AG04450 (cell line): ENCODE measurements around the gene EGFL8. TPM values are rescaled to one million over a fixed set of nuclear protein-coding genes. Genes with fewer than 3 reads are reported as not detected.
"Not testable (repeated sequence)": the region's sequence is repeated elsewhere in the genome, so short reads cannot be mapped to it uniquely, and the experiment has no call there.

Experiments used
- CTCF ChIA-PET: fragments of 300-600, 350-600 bp; formaldehyde crosslinking; extraction: SDS; loops from one replicate; lab custom pipeline; 2022; ENCODE audit warnings: antibody characterized with exemption, inconsistent platforms; lab: Charles Lee
- POLR2A ChIA-PET: fragments of 350-600 bp; formaldehyde crosslinking; extraction: SDS; loops from one replicate; lab custom pipeline; 2021; ENCODE audit warnings: antibody characterized with exemption, inconsistent platforms; lab: Yijun Ruan, JAX
- DNase-seq: peaks from one replicate; pipeline ENCODE4 v3.0.0-alpha.2; 2011; ENCODE audit warnings: low read depth, low spot score
- H3K27ac ChIP-seq: one replicate; pipeline ENCODE4 v1.5.1; 2012; ENCODE audit warnings: low read depth, low read length, control low read depth
- H3K27me3 ChIP-seq: one replicate; pipeline ENCODE4 v1.6.0; 2012; ENCODE audit warnings: low read length; ENCODE audit not compliant: control insufficient read depth, insufficient read depth
- H3K4me3 ChIP-seq: 2 replicates; pipeline ENCODE4 v1.5.1; 2011; ENCODE audit warnings: mild to moderate bottlenecking, low read depth, low read length, control low read depth
- H3K9me3 ChIP-seq: 2 replicates; pipeline ENCODE4 v1.5.1; 2012; ENCODE audit warnings: low read length; ENCODE audit not compliant: control insufficient read depth, insufficient read depth
- CTCF ChIP-seq: IDR thresholded peaks from 2 replicates; pipeline ENCODE4 v1.5.1; 2011; ENCODE audit warnings: low read depth, low read length, control low read depth, inconsistent platforms
- polyA plus RNA-seq: library from polyadenylated mRNA; depleted of rRNA; stranded (reverse); fragments of >200 nt; gene quantifications from 2 replicates; pipeline ENCODE4 v1.2.3, GENCODE V29; 2011

Gene EGFL8
- polyA plus RNA-seq, 1 experiment = 2.8 TPM

DNA sequence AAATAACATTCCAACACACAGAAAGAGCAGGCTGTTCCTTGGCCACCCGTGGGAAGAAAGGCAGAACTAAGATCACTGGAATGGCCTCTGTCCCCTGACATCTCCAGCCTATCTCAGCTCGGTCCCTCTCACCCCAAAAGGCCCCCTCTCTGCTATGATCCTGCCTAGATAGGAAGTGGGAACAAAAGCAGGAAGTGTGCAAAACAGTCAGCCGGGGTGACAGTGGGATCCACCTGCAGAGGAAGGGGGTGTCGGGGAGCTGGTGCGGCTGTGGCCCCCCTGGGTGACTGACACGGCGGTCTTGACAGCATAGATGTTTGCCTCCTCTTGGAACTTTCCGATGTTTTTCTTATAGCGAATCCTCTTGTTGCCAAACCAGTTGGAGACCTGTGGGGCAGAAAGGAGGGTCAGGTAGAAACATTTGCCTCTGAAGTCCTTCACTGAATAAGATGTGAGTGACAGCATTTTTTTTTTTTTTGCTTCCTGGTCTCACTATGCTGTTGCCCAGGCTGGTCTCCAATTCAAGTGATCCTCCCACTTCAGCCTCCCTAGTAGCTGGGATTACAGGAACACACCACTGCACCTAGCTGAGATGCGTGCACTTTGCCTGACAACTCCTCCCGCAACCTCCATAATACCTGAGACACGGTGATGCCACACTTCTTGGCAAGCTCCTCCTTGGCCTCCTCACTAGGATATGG lies 22.8 kb downstream of the EGFL8 start:
- Histone ChIP-seq H3K9me3 (peaks cover 4% of the 10 kb centered on the region; the same call in 1 of the 2 replicates), H3K4me3 (no peak overlapping the region), H3K27ac (no peak overlapping the region), H3K27me3 (no peaks in the 10 kb centered on the region)
- TF ChIP-seq CTCF = no peak
- no peak for DNase-seq
- POLR2A ChIA-PET = interaction anchor here (0.9 kb wide), 1 partner anchor 10 kb away, joined by 4 read pairs; no protein-coding TSS in a partner anchor
- CTCF ChIA-PET = interaction anchor here (2.1 kb wide), 1 partner anchor 8 kb away, joined by 17 read pairs; no protein-coding TSS in a partner anchor

DNA sequence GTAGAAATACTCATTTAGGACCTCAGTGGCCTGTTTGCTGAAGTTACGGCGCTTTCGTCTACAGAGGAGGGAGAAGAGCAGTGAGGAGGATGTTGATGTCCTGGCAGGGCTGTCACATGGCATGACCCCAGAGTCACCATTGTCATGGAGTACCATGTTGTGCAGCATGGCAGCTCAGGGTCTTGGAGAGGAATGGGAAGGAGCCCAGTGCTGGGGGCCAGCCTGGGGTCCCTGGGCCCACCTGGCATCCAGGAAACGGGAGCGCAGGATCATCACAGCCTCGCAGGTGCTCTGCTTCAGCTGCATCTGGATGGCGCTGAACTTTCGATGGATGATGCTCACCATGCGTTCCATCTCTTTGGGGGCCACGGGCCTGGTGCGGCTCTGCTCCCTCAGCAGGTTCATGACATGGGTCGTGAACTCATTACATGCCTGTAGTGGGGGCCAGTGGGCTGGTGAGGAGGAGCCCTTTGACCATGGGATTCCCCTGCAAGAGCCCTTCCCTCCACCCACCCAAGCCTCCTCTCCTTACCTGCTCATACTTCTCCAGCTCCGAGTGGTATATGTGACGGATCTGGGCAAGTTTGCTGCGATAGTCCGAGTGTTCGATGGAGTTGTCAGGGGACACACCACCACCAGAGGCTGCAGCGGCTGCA lies 23.5 kb downstream of the EGFL8 start:
- H3K4me3 ChIP-seq = peak overlapping the region; percentile 82
- 0 out of 2 replicates have a peak, but pooled peaks have one; percentile 3 for TF ChIP-seq CTCF
- not testable (repeated sequence) for H3K9me3 ChIP-seq, H3K27me3 ChIP-seq, H3K27ac ChIP-seq, DNase-seq
- ChIA-PET POLR2A (interaction anchor here (0.5 to 0.9 kb wide), 2 partner anchors 11 to 354 kb away, joined by 3 to 4 read pairs; no protein-coding TSS in a partner anchor), CTCF (interaction anchor here (0.6 kb wide), 1 partner anchor 45 kb away, joined by 5 read pairs; no protein-coding TSS in a partner anchor)

DNA sequence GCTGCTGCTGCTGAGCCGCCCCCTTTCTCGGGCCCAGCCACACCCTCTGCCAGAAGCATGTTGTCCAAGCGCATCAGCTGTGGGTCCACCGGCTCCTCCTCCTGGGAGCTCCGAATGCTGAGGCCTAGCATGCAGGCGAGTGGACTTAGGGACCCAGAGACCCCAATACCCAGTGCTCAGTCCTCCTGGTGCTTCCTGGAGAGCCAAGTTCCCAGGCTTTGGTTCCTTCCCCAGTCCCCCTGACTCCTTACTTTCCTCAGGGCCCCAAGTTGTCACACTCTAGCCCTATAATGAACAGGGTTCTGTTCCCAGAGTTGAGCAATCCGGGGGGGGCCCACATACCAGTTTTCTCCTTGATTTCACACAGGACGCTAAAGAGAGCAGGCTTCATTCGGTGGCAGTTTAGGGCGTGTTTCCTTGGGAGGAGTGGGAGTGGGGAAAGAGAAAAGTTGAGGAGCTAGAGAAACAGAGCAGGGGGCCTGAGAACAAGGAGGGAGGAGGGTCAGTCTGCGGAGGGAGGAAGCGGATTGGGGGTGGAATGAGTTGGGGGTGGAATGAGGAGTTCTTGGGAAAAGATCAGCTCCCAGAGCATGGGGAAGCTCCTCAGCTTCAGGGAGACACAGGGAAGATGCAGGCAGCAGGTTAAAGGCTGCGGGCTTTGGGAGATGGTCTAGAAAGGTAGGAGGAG lies 24.1 kb downstream of the EGFL8 start:
- H3K9me3 ChIP-seq = peaks cover 4% of the 10 kb centered on the region; the same call in 1 of the 2 replicates
- no peak for DNase-seq
- H3K4me3 ChIP-seq = peak overlapping the region; percentile 82
- no peaks in the 10 kb centered on the region for H3K27me3 ChIP-seq
- CTCF ChIA-PET = interaction anchor here (0.6 to 0.9 kb wide), 2 partner anchors 44 to 70 kb away, joined by 4 to 5 read pairs; no protein-coding TSS in a partner anchor
- no peak; the same call in 1 of the 2 replicates for TF ChIP-seq CTCF
- peak overlapping the region; percentile 61 for H3K27ac ChIP-seq
- POLR2A ChIA-PET = interaction anchor here (0.5 to 1.6 kb wide), 2 partner anchors 11 to 354 kb away, joined by 3 to 11 read pairs; no protein-coding TSS in a partner anchor

GRCh38 chr6:32189069-32189741 lies 24.8 kb downstream of the EGFL8 start:
- H3K4me3 ChIP-seq = peak overlapping the region; percentile 82
- H3K27me3 ChIP-seq = no peaks in the 10 kb centered on the region
- POLR2A ChIA-PET = interaction anchor here (1.6 kb wide), 1 partner anchor 12 kb away, joined by 11 read pairs; no protein-coding TSS in a partner anchor
- no peak for DNase-seq
- H3K27ac ChIP-seq = peak overlapping the region; percentile 47
- CTCF ChIA-PET = interaction anchor here (0.9 kb wide), 1 partner anchor 71 kb away, joined by 4 read pairs; no protein-coding TSS in a partner anchor
- TF ChIP-seq CTCF = no peak
- H3K9me3 ChIP-seq = peaks cover 4% of the 10 kb centered on the region; the same call in 1 of the 2 replicates
